ENCODE data around the gene SS18L1. TPM values are rescaled to one million over a fixed set of nuclear protein-coding genes. Genes with fewer than 3 reads are reported as not detected.
A peak's percentile ranks its signal among the peaks of the same experiment; 100 is the strongest.

The SS18L1 gene
- total and polyA plus RNA-seq, 2 experiments from 2014 or later = 3.2 to 38.7 TPM

DNA sequence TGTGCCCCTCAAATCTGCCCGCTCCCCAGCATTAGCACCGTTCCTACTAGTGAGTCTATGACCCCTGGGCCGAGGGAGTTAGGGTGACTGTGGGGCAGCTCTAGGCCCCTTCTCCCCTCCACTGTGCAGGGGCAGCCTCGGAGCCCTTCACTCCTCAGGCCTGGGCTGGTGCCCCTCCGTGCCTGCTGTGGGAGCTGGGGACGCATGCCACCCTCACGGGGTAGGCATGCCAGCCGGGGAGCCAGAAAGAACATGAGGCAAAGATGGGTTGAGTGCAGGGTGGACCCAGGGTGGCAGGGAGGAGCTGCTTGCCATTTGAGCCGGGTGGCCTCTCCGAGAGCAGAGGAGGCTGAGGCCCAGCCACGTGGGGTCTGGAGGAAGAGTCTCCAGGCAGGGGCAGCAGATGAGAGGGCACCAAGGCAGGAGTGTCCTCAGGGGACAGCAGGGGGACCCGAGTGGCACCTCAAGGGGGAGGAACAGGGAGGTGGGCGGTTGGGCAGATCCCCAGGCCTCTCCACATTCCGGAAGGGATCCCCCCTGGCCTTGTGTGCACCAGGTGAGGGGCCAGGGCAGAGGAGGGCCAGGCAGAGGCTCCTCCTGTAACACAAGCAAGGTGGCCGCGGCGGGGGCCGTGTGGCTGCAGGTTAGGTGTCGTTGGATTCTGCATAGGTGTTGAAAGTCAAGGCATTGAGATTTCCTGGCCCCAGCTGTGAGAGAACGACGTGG is 39.9 kb upstream of the SS18L1 start:
- Histone ChIP-seq H3K36me3 (no peaks in the 10 kb centered on the region), H3K27ac (no peak overlapping the region), H3K4me1 (ENCODE audit: low read depth) (no peaks in the 10 kb centered on the region), H3K4me3 (no peak overlapping the region), H3K27me3 (no peaks in the 10 kb centered on the region), H3K9me3 (ENCODE audit: low read depth) (no peaks in the 10 kb centered on the region)
- TF ChIP-seq, protein P1, sequence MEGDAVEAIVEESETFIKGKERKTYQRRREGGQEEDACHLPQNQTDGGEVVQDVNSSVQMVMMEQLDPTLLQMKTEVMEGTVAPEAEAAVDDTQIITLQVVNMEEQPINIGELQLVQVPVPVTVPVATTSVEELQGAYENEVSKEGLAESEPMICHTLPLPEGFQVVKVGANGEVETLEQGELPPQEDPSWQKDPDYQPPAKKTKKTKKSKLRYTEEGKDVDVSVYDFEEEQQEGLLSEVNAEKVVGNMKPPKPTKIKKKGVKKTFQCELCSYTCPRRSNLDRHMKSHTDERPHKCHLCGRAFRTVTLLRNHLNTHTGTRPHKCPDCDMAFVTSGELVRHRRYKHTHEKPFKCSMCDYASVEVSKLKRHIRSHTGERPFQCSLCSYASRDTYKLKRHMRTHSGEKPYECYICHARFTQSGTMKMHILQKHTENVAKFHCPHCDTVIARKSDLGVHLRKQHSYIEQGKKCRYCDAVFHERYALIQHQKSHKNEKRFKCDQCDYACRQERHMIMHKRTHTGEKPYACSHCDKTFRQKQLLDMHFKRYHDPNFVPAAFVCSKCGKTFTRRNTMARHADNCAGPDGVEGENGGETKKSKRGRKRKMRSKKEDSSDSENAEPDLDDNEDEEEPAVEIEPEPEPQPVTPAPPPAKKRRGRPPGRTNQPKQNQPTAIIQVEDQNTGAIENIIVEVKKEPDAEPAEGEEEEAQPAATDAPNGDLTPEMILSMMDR (IDR thresholded peaks at IDR 0.05; ENCODE audit: low read depth, low read length) = no peak
- no peak for DNase-seq (ENCODE audit: low read depth in 1 of 2, low spot score in 1 of 2)

DNA sequence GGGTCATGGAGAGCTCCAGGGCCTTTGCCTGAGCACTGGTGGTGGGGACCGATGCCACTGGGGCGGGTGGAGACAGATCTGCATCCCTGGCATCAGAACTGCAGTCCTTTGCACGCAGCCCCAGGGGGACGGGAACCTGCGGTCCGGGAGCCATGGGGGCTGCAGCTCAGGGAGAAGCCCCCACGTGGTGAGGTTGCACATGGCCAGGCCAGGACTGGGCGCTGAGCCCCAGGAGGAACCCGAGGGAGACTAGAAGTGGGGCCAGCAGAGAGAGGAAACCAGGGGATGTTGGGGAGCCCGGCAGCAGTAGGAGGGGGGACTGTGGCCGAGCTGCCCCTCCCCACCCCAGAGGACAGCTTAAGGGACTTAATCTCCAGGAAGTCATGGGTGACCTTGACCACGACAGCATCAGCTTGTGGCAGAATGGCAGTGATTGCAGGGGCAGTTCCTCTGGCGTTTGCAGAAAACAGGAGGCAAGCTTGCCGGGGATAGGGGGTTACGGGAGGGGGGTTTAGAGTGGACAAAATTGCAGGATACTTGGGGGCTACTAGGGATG is 39.3 kb upstream of the SS18L1 start:
- Histone ChIP-seq H3K27ac (no peak overlapping the region), H3K36me3 (no peaks in the 10 kb centered on the region), H3K4me3 (no peak overlapping the region), H3K27me3 (no peaks in the 10 kb centered on the region), H3K9me3 (ENCODE audit: low read depth) (no peaks in the 10 kb centered on the region), H3K4me1 (ENCODE audit: low read depth) (no peaks in the 10 kb centered on the region)
- TF ChIP-seq, protein P1 (IDR thresholded peaks at IDR 0.05; ENCODE audit: low read depth, low read length) = no peak
- no peak for DNase-seq (ENCODE audit: low read depth in 1 of 2, low spot score in 1 of 2)

DNA sequence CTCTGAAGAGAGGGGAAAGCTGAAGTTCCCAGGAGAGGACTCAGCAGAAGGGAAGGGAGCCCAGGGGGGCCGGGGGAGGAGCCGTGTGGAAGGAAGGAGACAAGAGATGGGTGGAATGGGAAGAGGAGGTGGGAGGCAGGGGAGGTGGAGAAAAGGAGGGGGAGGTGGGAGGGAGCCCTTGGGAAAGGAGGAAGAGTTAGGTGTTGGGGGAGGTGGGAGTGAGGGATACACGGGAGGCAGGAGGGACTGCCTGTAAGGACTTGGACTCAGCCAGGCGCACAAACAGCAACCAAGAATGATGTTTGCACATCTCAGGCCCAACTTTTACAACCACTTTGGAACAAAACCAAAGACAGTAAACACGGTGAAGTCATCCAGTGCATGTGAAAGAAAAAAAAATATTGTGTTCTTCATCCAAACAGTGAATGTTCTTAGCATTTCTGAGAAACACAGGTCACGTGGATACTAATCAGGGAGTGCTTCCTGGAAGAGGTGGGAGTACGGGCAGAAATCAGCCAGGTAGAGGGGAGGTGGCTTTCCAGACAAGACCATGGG is 38.7 kb upstream of the SS18L1 start:
- Histone ChIP-seq H3K27me3 (no peaks in the 10 kb centered on the region), H3K27ac (no peak overlapping the region), H3K4me1 (ENCODE audit: low read depth) (no peaks in the 10 kb centered on the region), H3K9me3 (ENCODE audit: low read depth) (no peaks in the 10 kb centered on the region), H3K4me3 (no peak overlapping the region), H3K36me3 (no peaks in the 10 kb centered on the region)
- TF ChIP-seq, protein P1 (IDR thresholded peaks at IDR 0.05; ENCODE audit: low read depth, low read length) = no peak
- DNase-seq (ENCODE audit: low read depth in 1 of 2, low spot score in 1 of 2) = peak in 1 of 2 donors; percentile 3

DNA sequence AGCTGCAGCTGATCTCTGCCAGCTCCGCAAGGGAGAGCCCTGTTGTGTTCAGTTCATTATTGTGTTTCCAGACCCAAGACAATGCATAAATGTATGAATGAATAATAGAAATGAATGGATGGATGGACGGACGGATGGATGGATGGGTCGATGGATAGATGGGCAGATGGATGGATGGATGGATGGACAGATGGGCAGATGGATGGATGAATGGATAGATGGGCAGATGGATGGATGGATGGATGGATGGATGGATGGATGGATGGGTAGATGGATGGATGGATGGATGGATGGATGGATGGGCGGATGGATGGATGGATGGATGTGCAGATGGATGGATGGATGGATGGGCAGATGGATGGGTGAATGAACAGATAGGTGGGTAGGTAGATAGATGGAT is 38.0 kb upstream of the SS18L1 start:
- Histone ChIP-seq H3K36me3 (no peaks in the 10 kb centered on the region), H3K4me1 (ENCODE audit: low read depth) (no peaks in the 10 kb centered on the region), H3K9me3 (ENCODE audit: low read depth) (no peaks in the 10 kb centered on the region), H3K27ac (no peak overlapping the region), H3K4me3 (no peak overlapping the region), H3K27me3 (no peaks in the 10 kb centered on the region)
- no peak for DNase-seq (ENCODE audit: low read depth in 1 of 2, low spot score in 1 of 2)
- TF ChIP-seq, protein P1 (IDR thresholded peaks at IDR 0.05; ENCODE audit: low read depth, low read length) = no peak

DNA sequence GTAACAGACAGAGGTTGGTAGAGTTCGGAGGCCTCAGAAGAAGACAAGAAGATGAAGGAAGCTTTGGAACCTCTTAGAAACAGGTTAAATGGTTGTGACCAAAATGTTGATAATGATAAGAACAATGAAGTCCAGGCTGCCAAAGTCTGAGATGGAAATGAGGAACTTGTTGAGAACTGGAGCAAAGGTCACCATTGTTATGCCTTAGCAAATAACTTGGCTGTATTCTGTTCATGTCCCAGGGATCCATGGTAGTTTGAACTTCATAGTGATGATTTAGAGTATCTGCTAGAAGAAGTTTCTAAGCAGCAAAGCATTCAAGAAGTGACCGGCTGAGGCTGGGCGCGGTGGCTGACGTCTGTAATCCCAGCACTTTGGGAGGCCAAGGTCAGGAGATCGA is 32.4 kb upstream of the SS18L1 start:
- no peak overlapping the region for H3K27ac ChIP-seq
- no peaks in the 10 kb centered on the region for H3K9me3 ChIP-seq (ENCODE audit: low read depth)
- no peaks in the 10 kb centered on the region for H3K27me3 ChIP-seq
- no peaks in the 10 kb centered on the region for H3K36me3 ChIP-seq
- no peak for DNase-seq (ENCODE audit: low read depth in 1 of 2, low spot score in 1 of 2)
- no peaks in the 10 kb centered on the region for H3K4me1 ChIP-seq (ENCODE audit: low read depth)
- TF ChIP-seq, protein P1 (IDR thresholded peaks at IDR 0.05; ENCODE audit: low read depth, low read length) = no peak
- H3K4me3 ChIP-seq = no peak overlapping the region
